Ishikawa (cell line): ENCODE results near the gene TAF1C.

Experiments used
- CEBPB ChIP-seq: IDR thresholded peaks from 2 replicates; pipeline ENCODE4 v1.6.1; 2012
- CREB1 ChIP-seq: IDR thresholded peaks from 2 replicates; pipeline ENCODE4 v1.6.1; 2012; ENCODE audit warnings: low read depth
- EGR1 ChIP-seq: IDR thresholded peaks from 2 replicates; pipeline ENCODE4 v1.6.1; 2012
- EP300 ChIP-seq: IDR thresholded peaks from 2 replicates; pipeline ENCODE4 v1.6.1; 2012; ENCODE audit warnings: borderline replicate concordance
- FOXM1 ChIP-seq: IDR thresholded peaks from 2 replicates; pipeline ENCODE4 v1.6.1; 2012; ENCODE audit warnings: low read depth, borderline replicate concordance
- NFIC ChIP-seq: IDR thresholded peaks from 2 replicates; pipeline ENCODE4 v1.6.1; 2012
- RAD21 ChIP-seq: IDR thresholded peaks from 2 replicates; pipeline ENCODE4 v1.6.1; 2012; ENCODE audit warnings: low read depth
- TAF1 ChIP-seq: IDR thresholded peaks from 2 replicates; pipeline ENCODE4 v1.6.1; 2012; ENCODE audit warnings: low read depth, mild to moderate bottlenecking
- TCF12 ChIP-seq: IDR thresholded peaks from 2 replicates; pipeline ENCODE4 v1.6.1; 2012; ENCODE audit warnings: low read depth
- TEAD4 ChIP-seq: IDR thresholded peaks from 2 replicates; pipeline ENCODE4 v1.6.1; 2012
- YY1 ChIP-seq: IDR thresholded peaks from 2 replicates; pipeline ENCODE4 v1.6.1; 2012; ENCODE audit warnings: low read depth
- ZBTB7A ChIP-seq: IDR thresholded peaks from 2 replicates; pipeline ENCODE4 v1.6.1; 2012; ENCODE audit warnings: low read depth
- TF ChIP-seq, protein P1 (sequence below): IDR thresholded peaks from 2 replicates; pipeline ENCODE4 v1.6.1; 2012; ENCODE audit warnings: low read depth, mild to moderate bottlenecking
- TF ChIP-seq, protein P2 (sequence below): IDR thresholded peaks from 2 replicates; pipeline ENCODE4 v1.6.1; 2012
- TF ChIP-seq, protein P3 (sequence below): IDR thresholded peaks from 2 replicates; pipeline ENCODE4 v1.6.1; 2012

Gene TAF1C

DNA sequence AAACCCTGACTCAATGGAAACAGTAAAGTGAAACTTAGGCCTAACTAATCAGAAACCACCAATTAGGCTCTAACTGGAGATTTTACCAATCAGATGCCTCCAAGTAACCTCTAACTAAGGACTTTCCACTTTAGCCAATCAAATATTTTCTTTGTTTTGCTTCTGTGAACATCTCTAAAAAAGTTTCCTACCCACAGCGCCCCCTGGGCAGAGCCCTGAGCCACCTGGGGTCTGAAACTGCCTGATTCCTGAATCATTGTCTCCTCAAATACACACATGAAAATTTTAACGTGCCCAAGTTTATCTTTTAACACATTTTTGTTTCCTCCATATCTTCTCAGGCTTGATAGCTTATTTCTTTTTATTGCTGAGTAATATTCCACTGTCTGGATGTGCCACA is 23.1 kb upstream of the TAF1C start:
- TF ChIP-seq CEBPB (no peak), TAF1 (no peak), CREB1 (no peak), TEAD4 (no peak), EP300 (no peak), EGR1 (no peak), ZBTB7A (no peak), TCF12 (no peak), RAD21 (no peak), FOXM1 (no peak), NFIC (no peak), YY1 (no peak)
- TF ChIP-seq, protein P1, sequence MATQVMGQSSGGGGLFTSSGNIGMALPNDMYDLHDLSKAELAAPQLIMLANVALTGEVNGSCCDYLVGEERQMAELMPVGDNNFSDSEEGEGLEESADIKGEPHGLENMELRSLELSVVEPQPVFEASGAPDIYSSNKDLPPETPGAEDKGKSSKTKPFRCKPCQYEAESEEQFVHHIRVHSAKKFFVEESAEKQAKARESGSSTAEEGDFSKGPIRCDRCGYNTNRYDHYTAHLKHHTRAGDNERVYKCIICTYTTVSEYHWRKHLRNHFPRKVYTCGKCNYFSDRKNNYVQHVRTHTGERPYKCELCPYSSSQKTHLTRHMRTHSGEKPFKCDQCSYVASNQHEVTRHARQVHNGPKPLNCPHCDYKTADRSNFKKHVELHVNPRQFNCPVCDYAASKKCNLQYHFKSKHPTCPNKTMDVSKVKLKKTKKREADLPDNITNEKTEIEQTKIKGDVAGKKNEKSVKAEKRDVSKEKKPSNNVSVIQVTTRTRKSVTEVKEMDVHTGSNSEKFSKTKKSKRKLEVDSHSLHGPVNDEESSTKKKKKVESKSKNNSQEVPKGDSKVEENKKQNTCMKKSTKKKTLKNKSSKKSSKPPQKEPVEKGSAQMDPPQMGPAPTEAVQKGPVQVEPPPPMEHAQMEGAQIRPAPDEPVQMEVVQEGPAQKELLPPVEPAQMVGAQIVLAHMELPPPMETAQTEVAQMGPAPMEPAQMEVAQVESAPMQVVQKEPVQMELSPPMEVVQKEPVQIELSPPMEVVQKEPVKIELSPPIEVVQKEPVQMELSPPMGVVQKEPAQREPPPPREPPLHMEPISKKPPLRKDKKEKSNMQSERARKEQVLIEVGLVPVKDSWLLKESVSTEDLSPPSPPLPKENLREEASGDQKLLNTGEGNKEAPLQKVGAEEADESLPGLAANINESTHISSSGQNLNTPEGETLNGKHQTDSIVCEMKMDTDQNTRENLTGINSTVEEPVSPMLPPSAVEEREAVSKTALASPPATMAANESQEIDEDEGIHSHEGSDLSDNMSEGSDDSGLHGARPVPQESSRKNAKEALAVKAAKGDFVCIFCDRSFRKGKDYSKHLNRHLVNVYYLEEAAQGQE: no peak
- TF ChIP-seq, protein P2, sequence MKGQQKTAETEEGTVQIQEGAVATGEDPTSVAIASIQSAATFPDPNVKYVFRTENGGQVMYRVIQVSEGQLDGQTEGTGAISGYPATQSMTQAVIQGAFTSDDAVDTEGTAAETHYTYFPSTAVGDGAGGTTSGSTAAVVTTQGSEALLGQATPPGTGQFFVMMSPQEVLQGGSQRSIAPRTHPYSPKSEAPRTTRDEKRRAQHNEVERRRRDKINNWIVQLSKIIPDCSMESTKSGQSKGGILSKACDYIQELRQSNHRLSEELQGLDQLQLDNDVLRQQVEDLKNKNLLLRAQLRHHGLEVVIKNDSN: no peak
- TF ChIP-seq, protein P3, sequence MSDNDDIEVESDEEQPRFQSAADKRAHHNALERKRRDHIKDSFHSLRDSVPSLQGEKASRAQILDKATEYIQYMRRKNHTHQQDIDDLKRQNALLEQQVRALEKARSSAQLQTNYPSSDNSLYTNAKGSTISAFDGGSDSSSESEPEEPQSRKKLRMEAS: no peak

DNA sequence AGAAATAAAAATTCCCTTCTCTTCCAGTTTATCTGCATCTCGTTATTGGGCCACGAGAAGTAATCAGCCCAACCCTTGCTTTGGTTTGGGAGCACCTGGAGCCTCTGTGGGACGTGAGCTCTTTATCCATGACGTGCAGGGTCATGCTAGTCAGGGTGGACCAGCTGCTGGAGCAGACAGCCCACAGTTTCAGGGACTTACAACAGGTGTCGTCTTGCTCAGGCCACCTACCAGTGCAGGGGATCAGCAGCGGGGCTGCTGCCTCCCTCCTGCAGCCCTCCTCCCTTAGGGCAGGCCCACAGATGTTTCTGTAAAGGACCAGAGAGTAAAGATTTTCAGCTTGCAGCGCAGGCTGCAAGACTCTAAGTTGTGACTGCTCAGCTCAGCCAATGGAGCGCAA is 21.0 kb upstream of the TAF1C start:
- TF ChIP-seq CREB1 (no peak), RAD21 (no peak), FOXM1 (no peak), EP300 (no peak), EGR1 (no peak), YY1 (no peak), CEBPB (no peak), ZBTB7A (no peak)
- TF ChIP-seq, protein P3: no peak

DNA sequence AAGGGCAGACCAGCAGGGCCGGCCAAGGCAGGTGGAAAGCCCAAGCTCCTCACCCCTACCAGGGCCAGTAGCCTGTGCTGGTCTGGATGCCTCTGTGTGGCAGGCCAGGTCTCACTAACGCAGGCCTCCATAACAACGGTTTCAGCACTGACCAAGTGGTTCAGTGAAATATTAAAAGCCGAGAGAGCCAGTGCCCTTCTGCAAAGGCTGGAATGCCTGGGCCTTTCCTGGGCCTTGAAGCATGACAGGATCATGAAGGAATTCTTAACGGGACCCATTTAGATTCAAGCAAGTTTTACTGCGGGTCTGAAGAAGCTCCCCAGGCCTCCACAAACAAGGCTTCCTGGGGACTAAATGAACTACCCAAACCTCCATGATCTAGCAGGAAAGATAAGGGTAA is 20.4 kb upstream of the TAF1C start:
- no peak for TF ChIP-seq RAD21
- TF ChIP-seq TCF12: no peak
- TF ChIP-seq, protein P2: no peak
- TF ChIP-seq, protein P1: no peak
- no peak for TF ChIP-seq TEAD4
- no peak for TF ChIP-seq CREB1
- TF ChIP-seq ZBTB7A: no peak
- TF ChIP-seq, protein P3: no peak
- TF ChIP-seq NFIC: no peak
- TF ChIP-seq TAF1: no peak
- TF ChIP-seq EGR1: no peak
- no peak for TF ChIP-seq FOXM1
- no peak for TF ChIP-seq YY1
- no peak for TF ChIP-seq CEBPB
- no peak for TF ChIP-seq EP300

DNA sequence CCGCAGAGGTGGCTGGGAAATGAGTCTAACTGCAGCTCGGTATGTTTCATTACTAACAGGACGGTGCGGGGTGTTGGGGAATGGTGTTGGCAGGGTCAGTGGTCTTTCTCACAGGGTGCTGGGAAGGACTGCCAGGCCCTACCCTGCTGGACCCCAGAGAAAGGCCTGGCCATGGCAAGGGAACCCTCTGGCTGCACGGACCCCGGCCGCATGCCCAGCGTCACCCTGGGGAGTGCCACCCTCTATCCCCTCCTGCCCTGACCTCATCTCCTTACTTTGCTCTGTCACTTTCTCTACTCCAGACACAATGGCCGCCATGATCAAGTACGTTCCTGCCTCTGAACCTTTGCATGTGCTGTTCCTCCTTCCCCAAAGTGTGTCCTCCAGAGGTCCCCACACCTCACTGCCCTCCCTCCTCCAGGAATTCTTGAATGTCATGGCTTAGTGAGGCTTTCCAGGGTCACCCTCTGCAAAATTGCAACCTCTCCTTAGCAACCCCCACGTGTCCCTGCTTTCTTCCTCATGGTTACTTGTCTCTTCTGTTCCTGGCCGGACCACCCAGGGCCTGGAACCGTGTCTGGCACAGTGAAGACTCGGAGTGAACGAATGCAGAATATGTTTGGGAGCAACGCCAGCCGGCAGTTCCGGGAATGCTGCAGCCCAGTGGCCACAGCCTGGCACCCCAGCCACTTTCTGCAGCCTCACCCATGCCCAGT is 19.3 kb upstream of the TAF1C start:
- TF ChIP-seq EGR1 (no peak), FOXM1 (no peak), ZBTB7A (no peak), NFIC (no peak), CREB1 (no peak), EP300 (no peak), TAF1 (no peak), CEBPB (no peak), TEAD4 (no peak), RAD21 (no peak), YY1 (no peak), TCF12 (no peak)
- TF ChIP-seq, protein P3: no peak
- TF ChIP-seq, protein P2: no peak
- TF ChIP-seq, protein P1: no peak
